Esophagus squamous epithelium (tissue), 4 donors: ENCODE measurements around the gene EPB41L4A.

ENCODE experiments used
- CTCF ChIP-seq, 6 experiments: fragments of 450-650 bp in 4 of 6; fragments of 200-600 bp in 2 of 6; sonication (generic) in 2 of 6; IDR thresholded peaks; one replicate each; pipeline ENCODE4 v1.5.1; 2016 to 2019; ENCODE audit warnings: antibody characterized with exemption in 6 of 6, mild to moderate bottlenecking in 4 of 6, moderate library complexity in 4 of 6
- POLR2A ChIP-seq, 4 donors: fragments of 450-650 bp; IDR thresholded peaks; one replicate each; pipeline ENCODE4 v1.6.1; 2017; ENCODE audit warnings: antibody characterized with exemption in 4 of 4, mild to moderate bottlenecking in 4 of 4, moderate library complexity in 3 of 4

GRCh38 chr5:112388074-112388473 lies 31.0 kb downstream of the EPB41L4A start:
- TF ChIP-seq CTCF (IDR thresholded peaks at IDR 0.05) (no peak), POLR2A (IDR thresholded peaks at IDR 0.05) (no peak)
